Kidney epithelial cell (primary cell): Measurements from ENCODE around the gene ARHGAP20. TPM values are rescaled to one million over a fixed set of nuclear protein-coding genes. Genes with fewer than 3 reads are reported as not detected.

ENCODE experiments used
- DNase-seq: peaks from one replicate; pipeline ENCODE4 v3.0.0-alpha.2; 2010; ENCODE audit warnings: low read depth
- H3K27me3 ChIP-seq: 2 replicates; pipeline ENCODE4 v1.6.0; 2011; ENCODE audit warnings: low read length; ENCODE audit not compliant: control insufficient read depth, insufficient read depth
- H3K36me3 ChIP-seq: 2 replicates; pipeline ENCODE4 v1.5.1; 2011; ENCODE audit warnings: low read length; ENCODE audit not compliant: control insufficient read depth, insufficient read depth
- H3K4me3 ChIP-seq: 2 replicates; pipeline ENCODE4 v1.5.1; 2011; ENCODE audit warnings: low read depth, mild to moderate bottlenecking, control low read depth, low read length
- CTCF ChIP-seq: IDR thresholded peaks from 2 replicates; pipeline ENCODE4 v1.5.1; 2011; ENCODE audit warnings: mild to moderate bottlenecking, moderate library complexity, low read length, control low read depth, inconsistent platforms; ENCODE audit not compliant: insufficient read depth, poor library complexity, severe bottlenecking
- total RNA-seq: library from RNA; depleted of rRNA; stranded (reverse); fragments of >200 nt; gene quantifications from 2 replicates; pipeline ENCODE4 v1.2.3, GENCODE V29; 2015

The ARHGAP20 gene
- total RNA-seq, 1 donor from 2014 or later: 0.17 TPM

- H3K4me3 ChIP-seq: no peak overlapping the region
- no peak for TF ChIP-seq CTCF
- no peaks in the 10 kb centered on the region for H3K27me3 ChIP-seq
- DNase-seq: no peak
- H3K36me3 ChIP-seq: no peaks in the 10 kb centered on the region
These were observed 113.5 kb downstream of the ARHGAP20 start for GRCh38 chr11:110598725-110599124.

GRCh38 chr11:110587972-110588371, 124.3 kb downstream of the ARHGAP20 start:
- no peaks in the 10 kb centered on the region for H3K36me3 ChIP-seq
- no peak for DNase-seq

GRCh38 chr11:110587129-110587528, 125.1 kb downstream of the ARHGAP20 start:
- no peaks in the 10 kb centered on the region for H3K27me3 ChIP-seq
- no peak for DNase-seq
- no peak overlapping the region for H3K4me3 ChIP-seq
- no peak for TF ChIP-seq CTCF
- H3K36me3 ChIP-seq: no peaks in the 10 kb centered on the region

More at GRCh38 chr11:110587972-110588371, 124.3 kb downstream of the ARHGAP20 start:
- Histone ChIP-seq H3K27me3 (no peaks in the 10 kb centered on the region), H3K4me3 (no peak overlapping the region)
- TF ChIP-seq CTCF: no peak

- no peaks in the 10 kb centered on the region for H3K36me3 ChIP-seq
- TF ChIP-seq CTCF: no peak
- no peak for DNase-seq
- H3K27me3 ChIP-seq: no peaks in the 10 kb centered on the region
- H3K4me3 ChIP-seq: no peak overlapping the region
These were observed 128.1 kb downstream of the ARHGAP20 start for GRCh38 chr11:110584150-110584549.

- Histone ChIP-seq H3K36me3 (no peaks in the 10 kb centered on the region), H3K4me3 (no peak overlapping the region), H3K27me3 (no peaks in the 10 kb centered on the region)
- DNase-seq: no peak
- TF ChIP-seq CTCF: no peak
These were observed 129.4 kb downstream of the ARHGAP20 start for GRCh38 chr11:110582728-110583432.

GRCh38 chr11:110580571-110580970, 131.7 kb downstream of the ARHGAP20 start:
- Histone ChIP-seq H3K27me3 (no peaks in the 10 kb centered on the region), H3K36me3 (no peaks in the 10 kb centered on the region), H3K4me3 (no peak overlapping the region)
- no peak for TF ChIP-seq CTCF
- no peak for DNase-seq
